GM23338 (cell line): ENCODE data around the gene HAL. TPM values are rescaled to one million over a fixed set of nuclear protein-coding genes. Genes with fewer than 3 reads are reported as not detected.

Experiments
- ATAC-seq: fragments of 200-7000 bp; cut with Tn5 transposase; 3 replicates; pipeline ENCODE4 v1.9.1; 2020
- DNase-seq: peaks from one replicate; pipeline ENCODE4 v3.0.0-alpha.2; 2015; ENCODE audit warnings: low spot score
- H2AFZ ChIP-seq: fragments of 200-600 bp; sonication (generic); 2 replicates; pipeline ENCODE4 v1.8.0; 2016; ENCODE audit warnings: antibody characterized with exemption, mild to moderate bottlenecking, moderate library complexity
- H3F3A ChIP-seq: fragments of 200-600 bp; sonication (generic); replicated peaks from 2 replicates; pipeline ENCODE4 v1.8.0; 2017; ENCODE audit warnings: antibody characterized with exemption, mixed run types, low read depth
- H3K27ac ChIP-seq: fragments of 200-600 bp; sonication (generic); 2 replicates; pipeline ENCODE4 v1.6.1; 2016; ENCODE audit warnings: low read depth
- H3K27me3 ChIP-seq: fragments of 200-600 bp; sonication (generic); 2 replicates; pipeline ENCODE4 v1.8.0; 2016; ENCODE audit warnings: mild to moderate bottlenecking, mixed run types, moderate library complexity; ENCODE audit not compliant: insufficient read depth
- H3K36me3 ChIP-seq: fragments of 200-600 bp; sonication (generic); 2 replicates; pipeline ENCODE4 v1.8.0; 2016; ENCODE audit warnings: mild to moderate bottlenecking; ENCODE audit not compliant: insufficient read depth
- H3K4me1 ChIP-seq: fragments of 200-600 bp; sonication (generic); 2 replicates; pipeline ENCODE4 v1.8.0; 2016; ENCODE audit warnings: mild to moderate bottlenecking, moderate library complexity; ENCODE audit not compliant: insufficient read depth
- H3K4me2 ChIP-seq: fragments of 200-600 bp; sonication (generic); 2 replicates; pipeline ENCODE4 v1.7.1; 2017; ENCODE audit warnings: mixed run types
- H3K4me3 ChIP-seq: fragments of 200-600 bp; sonication (generic); 2 replicates; pipeline ENCODE4 v1.6.1; 2016; ENCODE audit warnings: mixed run types
- H3K79me2 ChIP-seq: fragments of 200-600 bp; sonication (generic); replicated peaks from 2 replicates; pipeline ENCODE4 v1.8.0; 2017; ENCODE audit warnings: mild to moderate bottlenecking; ENCODE audit not compliant: insufficient read depth
- H3K9me2 ChIP-seq: fragments of 200-600 bp; sonication (generic); 2 replicates; pipeline ENCODE4 v1.8.0; 2017; ENCODE audit not compliant: insufficient read depth
- H4K20me1 ChIP-seq: fragments of 200-600 bp; sonication (generic); replicated peaks from 2 replicates; pipeline ENCODE4 v1.8.0; 2017; ENCODE audit warnings: mild to moderate bottlenecking; ENCODE audit not compliant: insufficient read depth
- H3K27ac Mint-ChIP-seq: 2 replicates; pipeline ENCODE4 v1.8.0; 2020; ENCODE audit warnings: inconsistent platforms, mild to moderate bottlenecking, moderate library complexity, mixed read lengths
- H3K27me3 Mint-ChIP-seq: 3 replicates; pipeline ENCODE4 v1.8.0; 2022; ENCODE audit warnings: low read depth, mild to moderate bottlenecking, moderate library complexity, mixed read lengths, inconsistent platforms; ENCODE audit not compliant: insufficient read depth, poor library complexity
- H3K36me3 Mint-ChIP-seq: 3 replicates; pipeline ENCODE4 v1.8.0; 2021; ENCODE audit warnings: low read depth, mild to moderate bottlenecking, inconsistent platforms, moderate library complexity, mixed read lengths
- H3K4me1 Mint-ChIP-seq: 3 replicates; pipeline ENCODE4 v1.8.0; 2020; ENCODE audit warnings: mild to moderate bottlenecking, inconsistent platforms, mixed read lengths
- H3K4me3 Mint-ChIP-seq: 3 replicates; pipeline ENCODE4 v1.8.0; 2021; ENCODE audit warnings: moderate library complexity, mild to moderate bottlenecking, inconsistent platforms, mixed read lengths
- H3K9me3 Mint-ChIP-seq: 3 replicates; pipeline ENCODE4 v1.8.0; 2020; ENCODE audit warnings: moderate library complexity, mild to moderate bottlenecking, inconsistent platforms, mixed read lengths
- CREB1 ChIP-seq: fragments of 250-450 bp; sonication (Bioruptor Pico); IDR thresholded peaks from 2 replicates; pipeline ENCODE4 v1.5.0; 2020; ENCODE audit warnings: low read depth, mild to moderate bottlenecking, moderate library complexity
- CTCF ChIP-seq, 2 experiments: fragments of 200-600 bp in 1 of 2; sonication (generic) in 1 of 2; conservative IDR thresholded peaks; 2 replicates each; pipeline versions ENCODE4 v1.5.1 to v1.6.1; 2016 to 2017; ENCODE audit warnings: antibody characterized with exemption in 2 of 2, low read depth in 2 of 2, mild to moderate bottlenecking in 2 of 2, moderate library complexity in 1 of 2
- ETS1 ChIP-seq: IDR thresholded peaks from 2 replicates; pipeline ENCODE4 v1.6.1; 2016; ENCODE audit warnings: antibody characterized with exemption
- EZH2 ChIP-seq: fragments of 200-600 bp; sonication (generic); IDR thresholded peaks from one replicate; pipeline ENCODE4 v1.8.0; 2017; ENCODE audit warnings: antibody characterized with exemption, mild to moderate bottlenecking, low read depth; ENCODE audit not compliant: unreplicated experiment
- EZH2phosphoT487 ChIP-seq: fragments of 200-600 bp; sonication (generic); IDR thresholded peaks from one replicate; pipeline ENCODE4 v1.8.1; 2018; ENCODE audit warnings: antibody characterized with exemption; ENCODE audit not compliant: unreplicated experiment
- JUNB ChIP-seq: IDR thresholded peaks from one replicate; pipeline ENCODE4 v1.6.1; 2016; ENCODE audit warnings: antibody characterized with exemption; ENCODE audit not compliant: unreplicated experiment
- NANOG ChIP-seq: IDR thresholded peaks from 2 replicates; pipeline ENCODE4 v1.6.1; 2016; ENCODE audit warnings: antibody characterized with exemption, borderline replicate concordance
- POLR2AphosphoS5 ChIP-seq: IDR thresholded peaks from 2 replicates; pipeline ENCODE4 v1.6.1; 2016; ENCODE audit warnings: antibody characterized with exemption, low read depth
- REST ChIP-seq: IDR thresholded peaks from one replicate; pipeline ENCODE4 v1.6.1; 2018; ENCODE audit warnings: antibody characterized with exemption; ENCODE audit not compliant: unreplicated experiment
- STAT1 ChIP-seq: IDR thresholded peaks from one replicate; pipeline ENCODE4 v1.6.1; 2016; ENCODE audit warnings: antibody characterized with exemption; ENCODE audit not compliant: unreplicated experiment
- ZNF114 ChIP-seq: fragments of 250-450 bp; sonication (Bioruptor Pico); IDR thresholded peaks from 2 replicates; pipeline ENCODE4 v1.5.0; 2020; ENCODE audit warnings: mild to moderate bottlenecking, moderate library complexity
- ZNF331 ChIP-seq: fragments of 250-450 bp; sonication (Bioruptor Pico); IDR thresholded peaks from 2 replicates; pipeline ENCODE4 v1.5.0; 2020; ENCODE audit warnings: low read depth, mild to moderate bottlenecking, moderate library complexity
- ZNF462 ChIP-seq: fragments of 250-450 bp; sonication (Bioruptor Pico); IDR thresholded peaks from 2 replicates; pipeline ENCODE4 v1.5.0; 2020; ENCODE audit warnings: mild to moderate bottlenecking, moderate library complexity
- polyA plus RNA-seq: library from polyadenylated mRNA; unstranded; fragments of >200 nt; fragmentation: Nextera tagmentation; extraction: Ambion mirVana; gene quantifications from 2 replicates; pipeline ENCODE4 v1.2.1, GENCODE V29; 2016
- total RNA-seq: library from RNA; depleted of rRNA; stranded (reverse); fragments of >200 nt; shearing (Covaris generic); gene quantifications from 2 replicates; pipeline ENCODE4 v1.2.3, GENCODE V29; 2014

HAL gene
- total and polyA plus RNA-seq, 2 experiments from 2014 or later = 0.17 to 0.24 TPM

GRCh38 chr12:95967301-95967700 lies 28.8 kb downstream of the HAL start:
- Histone ChIP-seq H2AFZ (no peak overlapping the region), H3K36me3 (no peaks in the 10 kb centered on the region), H3K27ac (no peak overlapping the region), H3K4me2 (no peak overlapping the region), H3K27me3 (no peaks in the 10 kb centered on the region), H3K9me2 (no peaks in the 10 kb centered on the region), H3K4me3 (no peak overlapping the region), H4K20me1 (no peaks in the 10 kb centered on the region), H3F3A (no peaks in the 10 kb centered on the region), H3K4me1 (0 out of 2 replicates have a peak, but pooled peaks cover 3% of the 10 kb centered on the region), H3K79me2 (no peaks in the 10 kb centered on the region)
- no peak for DNase-seq
- Mint-ChIP-seq H3K36me3 (peaks cover 11% of the 10 kb centered on the region), H3K27ac (no peak overlapping the region), H3K4me1 (peaks cover 14% of the 10 kb centered on the region), H3K27me3 (peaks cover 4% of the 10 kb centered on the region), H3K9me3 (peaks cover 11% of the 10 kb centered on the region), H3K4me3 (no peak overlapping the region)
- TF ChIP-seq NANOG (no peak), ZNF114 (no peak), EZH2 (no peak), STAT1 (no peak), ETS1 (no peak), ZNF331 (CRISPR knock-in tag) (no peak), JUNB (no peak), EZH2phosphoT487 (no peak), REST (no peak), POLR2AphosphoS5 (no peak), CTCF (conservative IDR thresholded peaks at IDR 0.05; ENCODE audit: low read depth in 2 of 2) (no peak), ZNF462 (CRISPR knock-in tag) (no peak), CREB1 (no peak)
- no peak for ATAC-seq
